WTC11 (cell line): ENCODE data around the gene ATP2B1. TPM values are rescaled to one million over a fixed set of nuclear protein-coding genes. Genes with fewer than 3 reads are reported as not detected.

Source experiments
- ATAC-seq: fragments of 200-7000 bp; cut with Tn5 transposase; 2 replicates; pipeline ENCODE4 v1.10.0; 2021; ENCODE audit warnings: mild to moderate bottlenecking, moderate library complexity
- CTCF ChIA-PET: fragments of 300-600 bp; sonication (Branson Sonifier 250); formaldehyde crosslinking; loops from one replicate; lab custom pipeline; 2021; ENCODE audit warnings: antibody characterized with exemption; lab: Charles Lee
- POLR2A ChIA-PET: fragments of 350-600 bp; sonication (Branson Sonifier 250); formaldehyde crosslinking; loops from one replicate; lab custom pipeline; 2021; ENCODE audit warnings: antibody characterized with exemption; lab: Charles Lee
- DNase-seq: peaks from one replicate; pipeline ENCODE4 v3.0.0; 2021; ENCODE audit warnings: low spot score
- H3K27ac Mint-ChIP-seq: 2 replicates; pipeline ENCODE4 v1.8.0; 2021; ENCODE audit warnings: mixed read lengths
- H3K27me3 Mint-ChIP-seq: 2 replicates; pipeline ENCODE4 v1.8.0; 2021; ENCODE audit warnings: low read depth, mild to moderate bottlenecking, moderate library complexity, mixed read lengths
- H3K36me3 Mint-ChIP-seq: 2 replicates; pipeline ENCODE4 v1.8.0; 2021; ENCODE audit warnings: mixed read lengths
- H3K4me1 Mint-ChIP-seq: 2 replicates; pipeline ENCODE4 v1.8.0; 2022; ENCODE audit warnings: mixed read lengths
- H3K4me3 Mint-ChIP-seq: 2 replicates; pipeline ENCODE4 v1.8.0; 2021; ENCODE audit warnings: mild to moderate bottlenecking, moderate library complexity, mixed read lengths
- H3K9me3 Mint-ChIP-seq: 2 replicates; pipeline ENCODE4 v1.8.0; 2021; ENCODE audit warnings: mixed read lengths
- ARID4B ChIP-seq: sonication (generic); formaldehyde crosslinking; IDR thresholded peaks from 2 replicates; pipeline ENCODE4 v1.8.0; 2023; ENCODE audit warnings: missing genetic modification reagents, mild to moderate bottlenecking, borderline replicate concordance
- ATF1 ChIP-seq: sonication (generic); formaldehyde crosslinking; IDR thresholded peaks from 2 replicates; pipeline ENCODE4 v1.8.1; 2023; ENCODE audit warnings: mild to moderate bottlenecking, moderate library complexity, missing genetic modification reagents
- ATF2 ChIP-seq: sonication (generic); formaldehyde crosslinking; IDR thresholded peaks from 2 replicates; pipeline ENCODE4 v1.8.1; 2022; ENCODE audit warnings: low read depth, missing genetic modification reagents, borderline replicate concordance
- ATF3 ChIP-seq: sonication (generic); formaldehyde crosslinking; conservative IDR thresholded peaks from 2 replicates; pipeline ENCODE4 v1.8.1; 2022; ENCODE audit warnings: mild to moderate bottlenecking, missing genetic modification reagents
- CDX4 ChIP-seq: fragments of 250-450 bp; sonication (Bioruptor Pico); IDR thresholded peaks from 2 replicates; pipeline ENCODE4 v1.9.0; 2021; ENCODE audit warnings: moderate library complexity, mild to moderate bottlenecking, inconsistent platforms, borderline replicate concordance
- ESRRA ChIP-seq: sonication (generic); formaldehyde crosslinking; IDR thresholded peaks from 2 replicates; pipeline ENCODE4 v1.8.1; 2022; ENCODE audit warnings: mild to moderate bottlenecking, missing genetic modification reagents, borderline replicate concordance
- ETV6 ChIP-seq: sonication (generic); formaldehyde crosslinking; IDR thresholded peaks from 2 replicates; pipeline ENCODE4 v1.8.1; 2022; ENCODE audit warnings: mild to moderate bottlenecking, missing genetic modification reagents
- HMGA2 ChIP-seq: fragments of 250-450 bp; sonication (Bioruptor Pico); IDR thresholded peaks from 2 replicates; pipeline ENCODE4 v1.4.0; 2021; ENCODE audit warnings: mild to moderate bottlenecking, moderate library complexity
- MLX ChIP-seq: sonication (generic); formaldehyde crosslinking; IDR thresholded peaks from 2 replicates; pipeline ENCODE4 v1.8.1; 2023; ENCODE audit warnings: mild to moderate bottlenecking, missing genetic modification reagents, moderate library complexity
- PRDM15 ChIP-seq: sonication (generic); formaldehyde crosslinking; IDR thresholded peaks from 2 replicates; pipeline ENCODE4 v1.8.0; 2022; ENCODE audit warnings: missing genetic modification reagents
- TEAD1 ChIP-seq: sonication (generic); formaldehyde crosslinking; IDR thresholded peaks from 2 replicates; pipeline ENCODE4 v1.8.0; 2022; ENCODE audit warnings: mild to moderate bottlenecking, missing genetic modification reagents
- ZBTB21 ChIP-seq: sonication (generic); formaldehyde crosslinking; IDR thresholded peaks from 2 replicates; pipeline ENCODE4 v1.8.1; 2023; ENCODE audit warnings: mild to moderate bottlenecking, missing genetic modification reagents, borderline replicate concordance
- ZBTB43 ChIP-seq: sonication (generic); formaldehyde crosslinking; IDR thresholded peaks from 2 replicates; pipeline ENCODE4 v1.8.1; 2023; ENCODE audit warnings: mild to moderate bottlenecking, missing genetic modification reagents
- ZNF138 ChIP-seq: sonication (generic); formaldehyde crosslinking; conservative IDR thresholded peaks from 2 replicates; pipeline ENCODE4 v1.8.1; 2022; ENCODE audit warnings: mild to moderate bottlenecking, moderate library complexity, missing genetic modification reagents
- ZNF219 ChIP-seq: sonication (generic); formaldehyde crosslinking; IDR thresholded peaks from 2 replicates; pipeline ENCODE4 v1.8.0; 2023; ENCODE audit warnings: missing genetic modification reagents, mild to moderate bottlenecking, borderline replicate concordance
- ZSCAN18 ChIP-seq: fragments of 250-450 bp; sonication (Bioruptor Pico); IDR thresholded peaks from 2 replicates; pipeline ENCODE4 v2.1.2; 2022; ENCODE audit warnings: mild to moderate bottlenecking, moderate library complexity
- total RNA-seq: library from RNA; stranded (reverse); gene quantifications from 3 replicates; pipeline ENCODE4 v1.2.3, GENCODE V29; 2021

The ATP2B1 gene
- total RNA-seq, 1 experiment from 2014 or later = 31.7 TPM

- CTCF ChIA-PET = no interaction called here
- Mint-ChIP-seq H3K27me3 (no peaks in the 10 kb centered on the region), H3K4me1 (peaks cover 9% of the 10 kb centered on the region), H3K9me3 (no peaks in the 10 kb centered on the region), H3K36me3 (no peaks in the 10 kb centered on the region), H3K4me3 (no peak overlapping the region), H3K27ac (no peak overlapping the region)
- DNase-seq (no peak), ATAC-seq (no peak)
- POLR2A ChIA-PET = interaction anchor here (0.5 to 0.6 kb wide), 2 partner anchors 46 to 50 kb away, joined by 4 to 7 read pairs; no protein-coding TSS in a partner anchor
- no peak for TF ChIP-seq ATF2 (CRISPR knock-in tag)
- no peak for TF ChIP-seq ZNF138 (CRISPR knock-in tag)
- TF ChIP-seq CDX4 (CRISPR knock-in tag) = no peak
- TF ChIP-seq PRDM15 (CRISPR knock-in tag) = no peak
- no peak for TF ChIP-seq ARID4B (CRISPR knock-in tag)
- TF ChIP-seq ZSCAN18 = no peak
- TF ChIP-seq ZNF219 (CRISPR knock-in tag) = no peak
- TF ChIP-seq TEAD1 (CRISPR knock-in tag) = no peak
- no peak for TF ChIP-seq HMGA2 (CRISPR knock-in tag)
- TF ChIP-seq ZBTB43 (CRISPR knock-in tag) = no peak
- TF ChIP-seq ATF1 (CRISPR knock-in tag) = no peak
- no peak for TF ChIP-seq ESRRA (CRISPR knock-in tag)
- no peak for TF ChIP-seq ETV6 (CRISPR knock-in tag)
- TF ChIP-seq ZBTB21 (CRISPR knock-in tag) = no peak
- TF ChIP-seq MLX = no peak
- TF ChIP-seq ATF3 (CRISPR knock-in tag) = no peak
Measured at GRCh38 chr12:89573051-89573810, 135.4 kb downstream of the ATP2B1 start.
